Left lobe of liver (tissue), 2 donors: ENCODE data around the gene SHB. TPM values are rescaled to one million over a fixed set of nuclear protein-coding genes. Genes with fewer than 3 reads are reported as not detected.

Experiments
- ATAC-seq: fragments of 200-7000 bp; cut with Tn5 transposase; one replicate; pipeline ENCODE4 v1.9.1; 2020; ENCODE audit warnings: mild to moderate bottlenecking, moderate library complexity
- DNase-seq: peaks from one replicate; pipeline ENCODE4 v3.0.0-alpha.2; 2020; ENCODE audit warnings: low spot score
- total RNA-seq: library from RNA; stranded (reverse); gene quantifications from one replicate; pipeline ENCODE4 v1.2.1, GENCODE V29; 2021
- donor health status: DM: no; HTN: no; CAD: no; lungs with moderate emphysema.
- donor health status: DM: no; HTN: yes; CAD: no.

SHB gene
- total RNA-seq, 1 donor from 2014 or later: 14.1 TPM

GRCh38 chr9:37873955-37874354 lies 195.1 kb downstream of the SHB start:
- DNase-seq (no peak), ATAC-seq (no peak)

DNA sequence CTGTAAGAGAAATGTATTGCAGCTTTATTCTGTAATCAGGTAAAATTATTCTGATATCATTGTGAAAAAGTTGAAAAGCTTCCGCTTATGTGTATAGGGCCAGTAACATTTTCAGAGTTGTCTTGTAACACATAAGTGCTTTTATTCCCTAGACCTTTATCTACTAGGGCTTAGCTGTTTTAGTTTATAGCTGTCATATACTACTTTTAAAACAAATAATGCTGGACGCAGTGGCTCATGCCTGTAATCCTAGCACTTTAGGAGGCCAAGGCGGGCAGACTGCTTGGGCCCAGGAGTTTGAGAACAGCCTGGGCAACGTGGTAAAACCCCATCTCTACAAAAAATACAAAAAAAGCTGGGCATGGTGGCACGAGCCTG lies 198.2 kb downstream of the SHB start:
- DNase-seq: no peak
- no peak for ATAC-seq

- DNase-seq (no peak), ATAC-seq (no peak)
Measured at GRCh38 chr9:37870081-37870798, 198.8 kb downstream of the SHB start.

Other genes starting within 250 kb of the SHB start
- 5.6 TPM for gene SLC25A51, start 165.1 kb downstream of the SHB start, total RNA-seq